Colon (tissue), 2 donors: Measurements from ENCODE around the gene AGBL3.
"Not testable (repeated sequence)": the region's sequence is repeated elsewhere in the genome, so short reads cannot be mapped to it uniquely, and the experiment has no call there.

Experiments used
- FAIRE-seq: peaks from 2 replicates; lab custom pipeline; 2012; peaks lifted over from hg19 to GRCh38; lab: Jason Lieb, UNC
- donor health status: control.
- donor health status: control.

AGBL3 gene

GRCh38 chr7:135076882-135077281 is 90.6 kb downstream of the AGBL3 start:
- FAIRE-seq, result no peak

- no peak for FAIRE-seq
These were observed 91.3 kb downstream of the AGBL3 start for GRCh38 chr7:135077642-135078041.

- FAIRE-seq, result no peak
These were observed 91.7 kb downstream of the AGBL3 start for GRCh38 chr7:135078051-135078450.

GRCh38 chr7:135079068-135079467 is 92.8 kb downstream of the AGBL3 start:
- FAIRE-seq, result no peak

- no peak for FAIRE-seq
These were observed 96.7 kb downstream of the AGBL3 start for GRCh38 chr7:135083005-135083404.

- no peak for FAIRE-seq
These were observed 102.3 kb downstream of the AGBL3 start for GRCh38 chr7:135088566-135088965.

GRCh38 chr7:135091717-135092116 is 105.4 kb downstream of the AGBL3 start:
- FAIRE-seq, result no peak

GRCh38 chr7:135094472-135095237 is 108.3 kb downstream of the AGBL3 start:
- FAIRE-seq, result no peak

- FAIRE-seq, result no peak
These were observed 109.1 kb downstream of the AGBL3 start for GRCh38 chr7:135095450-135095849.

- no peak for FAIRE-seq
These were observed 112.1 kb downstream of the AGBL3 start for GRCh38 chr7:135098391-135098790.

GRCh38 chr7:135100856-135101255 is 114.5 kb downstream of the AGBL3 start:
- no peak for FAIRE-seq

GRCh38 chr7:135102372-135102771 is 116.1 kb downstream of the AGBL3 start:
- FAIRE-seq, result no peak

GRCh38 chr7:135109562-135109961 is 123.3 kb downstream of the AGBL3 start:
- FAIRE-seq, result no peak

GRCh38 chr7:135109976-135110375 is 123.7 kb downstream of the AGBL3 start:
- FAIRE-seq, result no peak

GRCh38 chr7:135111379-135111778 is 125.1 kb downstream of the AGBL3 start:
- FAIRE-seq, result no peak

- FAIRE-seq, result no peak
These were observed 128.3 kb downstream of the AGBL3 start for GRCh38 chr7:135114622-135115021.

GRCh38 chr7:135117096-135117495 is 130.8 kb downstream of the AGBL3 start:
- FAIRE-seq, result no peak

GRCh38 chr7:135121868-135122267 is 135.6 kb downstream of the AGBL3 start:
- FAIRE-seq, result no peak

GRCh38 chr7:135124631-135125030 is 138.3 kb downstream of the AGBL3 start:
- FAIRE-seq, result not testable (repeated sequence)

GRCh38 chr7:135128931-135129330 is 142.6 kb downstream of the AGBL3 start:
- no peak for FAIRE-seq

GRCh38 chr7:135129579-135129978 is 143.3 kb downstream of the AGBL3 start:
- FAIRE-seq, result no peak

GRCh38 chr7:135143885-135144668 is 157.8 kb downstream of the AGBL3 start:
- FAIRE-seq, result no peak

GRCh38 chr7:135147341-135147898 is 161.1 kb downstream of the AGBL3 start:
- no peak for FAIRE-seq
